Muscle of arm (tissue), 14 donors: Measurements from ENCODE around the gene OR1L4. TPM values are rescaled to one million over a fixed set of nuclear protein-coding genes. Genes with fewer than 3 reads are reported as not detected.

Source experiments
- DNase-seq: peaks from one replicate; pipeline ENCODE4 v3.0.0-alpha.2; 2013
- long read RNA-seq, 11 donors: transcript quantifications; one replicate each; lab custom pipeline, GENCODE V29; 2026
- polyA plus RNA-seq, 12 donors: library from polyadenylated mRNA; unstranded; fragments of 120-200 nt; gene quantifications; one replicate each; pipeline ENCODE4 v1.2.1, GENCODE V29; 2013; ENCODE audit not compliant: insufficient read length in 12 of 12

Gene OR1L4
- polyA plus RNA-seq, result not detected
- long read RNA-seq, donor 1, result 0 reads
- long read RNA-seq, donor 2, result 0 reads
- long read RNA-seq, donor 3, result 0 reads
- long read RNA-seq, donor 4, result 0 reads
- long read RNA-seq, donor 5, result 0 reads
- long read RNA-seq, donor 6, result 0 reads
- long read RNA-seq, donor 7, result 0 reads
- long read RNA-seq, donor 8, result 0 reads
- long read RNA-seq, donor 9, result 0 reads
- long read RNA-seq, donor 10, result 0 reads
- long read RNA-seq, donor 11, result 0 reads

- no peak for DNase-seq
Measured at GRCh38 chr9:122723690-122724089, at the start of gene OR1L4. TSS of gene OR1L4 (plus strand) at chr9:122723990. CDS start at chr9:122723990, 0 bp downstream.

- no peak for DNase-seq
Measured at GRCh38 chr9:122684851-122685250, 38.9 kb upstream of the OR1L4 start.

- DNase-seq, result no peak
Measured at GRCh38 chr9:122695696-122696095, 28.1 kb upstream of the OR1L4 start.

- no peak for DNase-seq
Measured at GRCh38 chr9:122718038-122718437, 5.8 kb upstream of the OR1L4 start.

- DNase-seq, result no peak
Measured at GRCh38 chr9:122719218-122719617, 4.6 kb upstream of the OR1L4 start.

GRCh38 chr9:122742003-122742402, 18.2 kb downstream of the OR1L4 start, which contains the start of gene OR1L6:
TSS of gene OR1L6 (plus strand) at chr9:122742303. CDS start at chr9:122749848, 7,545 bp downstream.
- no peak for DNase-seq

GRCh38 chr9:122754825-122755224, 31.0 kb downstream of the OR1L4 start:
- no peak for DNase-seq

GRCh38 chr9:122767817-122768216, 44.0 kb downstream of the OR1L4 start:
- no peak for DNase-seq

Other genes with a start within 250 kb of the OR1L4 start
- not detected for gene OR1J1, start 246.1 kb upstream of the OR1L4 start, polyA plus RNA-seq
- gene OR1J2, start 213.2 kb upstream of the OR1L4 start, polyA plus RNA-seq, result not detected
- gene OR1J4, start 204.8 kb upstream of the OR1L4 start, polyA plus RNA-seq, result not detected
- gene OR1N1, start 196.7 kb upstream of the OR1L4 start, polyA plus RNA-seq, result not detected
- gene OR1N2, start 170.9 kb upstream of the OR1L4 start, polyA plus RNA-seq, result not detected
- gene OR1L8, start 140.6 kb upstream of the OR1L4 start, polyA plus RNA-seq, result under 1 TPM in 10 of 12 donors, not detected in 2; 0.07 to 0.27 (median 0.14) TPM
- not detected for gene OR1Q1, start 109.3 kb upstream of the OR1L4 start, polyA plus RNA-seq
- not detected for gene OR1B1, start 66.4 kb upstream of the OR1L4 start, polyA plus RNA-seq
- gene OR1L1, start 62.3 kb upstream of the OR1L4 start, polyA plus RNA-seq, result not detected
- not detected for gene OR1L3, start 48.9 kb upstream of the OR1L4 start, polyA plus RNA-seq
- not detected for gene OR1L6, start 18.3 kb downstream of the OR1L4 start, polyA plus RNA-seq
- not detected for gene OR5C1, start 64.9 kb downstream of the OR1L4 start, polyA plus RNA-seq
- not detected for gene OR1K1, start 76.1 kb downstream of the OR1L4 start, polyA plus RNA-seq
- gene PDCL, start 104.6 kb downstream of the OR1L4 start, polyA plus RNA-seq, result 10 to 100 TPM in 11 of 12 donors, not detected in 1; 16.1 to 29.0 (median 21.0) TPM
- gene RC3H2, start 181.4 kb downstream of the OR1L4 start, polyA plus RNA-seq, result 10 to 100 TPM in 11 of 12 donors, not detected in 1; 30.4 to 42.4 (median 32.0) TPM
- 10 to 100 TPM in 9 of 12 donors, 1 to 10 TPM in 2, not detected in 1; 9.0 to 13.7 (median 12.0) TPM for gene ZBTB6, start 189.3 kb downstream of the OR1L4 start, polyA plus RNA-seq
- 10 to 100 TPM in 7 of 12 donors, 1 to 10 TPM in 4, not detected in 1; 8.8 to 11.3 (median 10.6) TPM for gene ZBTB26, start 207.5 kb downstream of the OR1L4 start, polyA plus RNA-seq
- 10 to 100 TPM in 11 of 12 donors, not detected in 1; 20.9 to 63.0 (median 39.2) TPM for gene RABGAP1, start 217.0 kb downstream of the OR1L4 start, polyA plus RNA-seq